Measurements from ENCODE around the gene PAX6. TPM values are rescaled to one million over a fixed set of nuclear protein-coding genes. Genes with fewer than 3 reads are reported as not detected.
A peak's percentile ranks its signal among the peaks of the same experiment; 100 is the strongest.

Gene PAX6
- total RNA-seq, 1 donor = not detected

GRCh38 chr11:31780480-31780971 is 30.6 kb downstream of the PAX6 start:
- no peak for DNase-seq (ENCODE audit: low read depth)
- no peak overlapping the region for H3K4me3 ChIP-seq (ENCODE audit: low read depth, low read length)
- TF ChIP-seq CTCF (IDR thresholded peaks at IDR 0.05; ENCODE audit: insufficient read depth, low read depth, low read length) = no peak

GRCh38 chr11:31780078-31780477 is 31.0 kb downstream of the PAX6 start:
- no peak overlapping the region for H3K4me3 ChIP-seq (ENCODE audit: low read depth, low read length)
- DNase-seq (ENCODE audit: low read depth) = no peak
- no peak for TF ChIP-seq CTCF (IDR thresholded peaks at IDR 0.05; ENCODE audit: insufficient read depth, low read depth, low read length)

- no peak overlapping the region for H3K4me3 ChIP-seq (ENCODE audit: low read depth, low read length)
- peak; percentile 13 for DNase-seq (ENCODE audit: low read depth)
- no peak for TF ChIP-seq CTCF (IDR thresholded peaks at IDR 0.05; ENCODE audit: insufficient read depth, low read depth, low read length)
Measured at GRCh38 chr11:31779374-31779791, 31.7 kb downstream of the PAX6 start.

GRCh38 chr11:31772412-31772811 is 38.7 kb downstream of the PAX6 start:
- no peak for TF ChIP-seq CTCF (IDR thresholded peaks at IDR 0.05; ENCODE audit: insufficient read depth, low read depth, low read length)
- H3K4me3 ChIP-seq (ENCODE audit: low read depth, low read length) = no peak overlapping the region
- DNase-seq (ENCODE audit: low read depth) = no peak

GRCh38 chr11:31770011-31770700 is 41.0 kb downstream of the PAX6 start:
- TF ChIP-seq CTCF (IDR thresholded peaks at IDR 0.05; ENCODE audit: insufficient read depth, low read depth, low read length) = no peak
- no peak overlapping the region for H3K4me3 ChIP-seq (ENCODE audit: low read depth, low read length)
- no peak for DNase-seq (ENCODE audit: low read depth)

GRCh38 chr11:31768749-31769640 is 42.1 kb downstream of the PAX6 start:
- DNase-seq (ENCODE audit: low read depth) = no peak

More at GRCh38 chr11:31768749-31769640, 42.1 kb downstream of the PAX6 start:
- no peak for TF ChIP-seq CTCF (IDR thresholded peaks at IDR 0.05; ENCODE audit: insufficient read depth, low read depth, low read length)
- no peak overlapping the region for H3K4me3 ChIP-seq (ENCODE audit: low read depth, low read length)
